ENCODE results near the gene IFT88.
A peak's percentile ranks its signal among the peaks of the same experiment; 100 is the strongest.

The IFT88 gene, protein sequence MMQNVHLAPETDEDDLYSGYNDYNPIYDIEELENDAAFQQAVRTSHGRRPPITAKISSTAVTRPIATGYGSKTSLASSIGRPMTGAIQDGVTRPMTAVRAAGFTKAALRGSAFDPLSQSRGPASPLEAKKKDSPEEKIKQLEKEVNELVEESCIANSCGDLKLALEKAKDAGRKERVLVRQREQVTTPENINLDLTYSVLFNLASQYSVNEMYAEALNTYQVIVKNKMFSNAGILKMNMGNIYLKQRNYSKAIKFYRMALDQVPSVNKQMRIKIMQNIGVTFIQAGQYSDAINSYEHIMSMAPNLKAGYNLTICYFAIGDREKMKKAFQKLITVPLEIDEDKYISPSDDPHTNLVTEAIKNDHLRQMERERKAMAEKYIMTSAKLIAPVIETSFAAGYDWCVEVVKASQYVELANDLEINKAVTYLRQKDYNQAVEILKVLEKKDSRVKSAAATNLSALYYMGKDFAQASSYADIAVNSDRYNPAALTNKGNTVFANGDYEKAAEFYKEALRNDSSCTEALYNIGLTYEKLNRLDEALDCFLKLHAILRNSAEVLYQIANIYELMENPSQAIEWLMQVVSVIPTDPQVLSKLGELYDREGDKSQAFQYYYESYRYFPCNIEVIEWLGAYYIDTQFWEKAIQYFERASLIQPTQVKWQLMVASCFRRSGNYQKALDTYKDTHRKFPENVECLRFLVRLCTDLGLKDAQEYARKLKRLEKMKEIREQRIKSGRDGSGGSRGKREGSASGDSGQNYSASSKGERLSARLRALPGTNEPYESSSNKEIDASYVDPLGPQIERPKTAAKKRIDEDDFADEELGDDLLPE

DNA sequence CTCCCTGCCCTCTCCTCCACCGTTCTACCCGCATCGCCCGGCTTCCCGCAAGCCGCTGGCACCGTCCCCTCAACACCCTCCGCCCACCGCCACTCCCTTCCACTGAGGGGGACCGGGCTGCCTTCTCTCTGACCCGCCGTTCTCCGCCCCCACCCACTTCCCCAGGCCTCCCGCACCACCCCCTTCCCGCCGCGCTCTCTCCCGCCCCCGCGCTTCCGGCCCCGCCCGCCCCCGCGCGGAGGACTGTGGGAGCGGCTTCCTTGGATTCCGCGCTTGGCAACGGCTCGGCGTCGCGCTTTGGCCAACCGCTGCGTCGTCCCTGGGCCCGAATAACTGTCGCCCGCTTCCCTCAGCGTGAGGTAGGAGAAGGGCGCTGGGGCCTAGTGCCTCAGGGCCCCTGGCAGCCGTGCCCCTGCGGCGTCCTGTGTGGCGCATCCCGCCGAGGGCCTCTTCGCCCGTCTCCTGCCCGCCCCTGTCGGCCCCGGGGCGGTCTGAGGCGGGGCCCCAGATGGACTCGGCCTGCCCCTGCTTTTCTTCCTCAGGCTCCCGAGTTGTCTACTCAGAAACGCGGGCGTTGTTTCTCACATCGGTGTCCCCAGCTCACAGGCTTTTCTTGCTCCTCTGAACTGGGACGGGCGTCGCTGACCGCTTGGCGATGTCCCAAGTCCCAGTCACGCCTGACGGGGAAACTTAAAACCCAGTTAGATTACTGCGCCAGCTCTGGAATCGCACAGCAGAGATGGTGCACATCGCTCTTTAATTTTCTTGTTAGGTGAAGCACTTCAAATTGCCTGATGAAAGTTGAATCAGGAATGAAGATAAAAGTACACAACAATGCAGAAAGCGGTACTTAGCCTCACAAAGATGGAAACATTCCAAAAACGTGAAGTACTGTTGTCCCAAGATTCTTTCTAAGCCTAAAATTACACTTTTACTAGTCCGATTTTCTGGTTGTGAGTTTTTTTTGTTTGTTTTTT lies at the start of gene IFT88:
TSS of gene IFT88 (plus strand) at position 260 of the 977 bp plus-strand sequence. CDS start 7,229 bp downstream, outside the sequence.
- DNase-seq = peak; percentile 91

GRCh38 chr13:20518660-20519100 lies 48.3 kb upstream of the IFT88 start:
- no peak for DNase-seq

DNA sequence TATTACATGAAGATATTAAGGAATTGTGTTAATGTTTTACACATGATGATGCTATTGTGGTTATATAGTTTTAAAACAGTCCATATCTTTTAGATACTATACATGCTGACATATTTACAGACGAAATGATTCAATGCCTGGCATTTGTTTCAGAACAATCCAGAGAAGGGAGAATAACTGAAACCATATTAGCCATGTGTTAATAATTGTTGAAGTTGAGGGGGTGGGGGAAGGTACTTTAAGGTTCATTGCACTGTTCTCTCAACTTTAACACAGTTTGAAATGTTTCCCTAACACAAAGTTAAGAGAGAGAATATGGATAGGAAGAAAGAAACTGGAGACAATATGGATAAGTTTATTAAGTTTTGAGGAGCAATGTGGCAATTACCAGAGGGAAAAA lies 47.1 kb upstream of the IFT88 start:
- peak; percentile 39 for DNase-seq

- DNase-seq = no peak
Measured at GRCh38 chr13:20521364-20522115, 45.4 kb upstream of the IFT88 start.

DNA sequence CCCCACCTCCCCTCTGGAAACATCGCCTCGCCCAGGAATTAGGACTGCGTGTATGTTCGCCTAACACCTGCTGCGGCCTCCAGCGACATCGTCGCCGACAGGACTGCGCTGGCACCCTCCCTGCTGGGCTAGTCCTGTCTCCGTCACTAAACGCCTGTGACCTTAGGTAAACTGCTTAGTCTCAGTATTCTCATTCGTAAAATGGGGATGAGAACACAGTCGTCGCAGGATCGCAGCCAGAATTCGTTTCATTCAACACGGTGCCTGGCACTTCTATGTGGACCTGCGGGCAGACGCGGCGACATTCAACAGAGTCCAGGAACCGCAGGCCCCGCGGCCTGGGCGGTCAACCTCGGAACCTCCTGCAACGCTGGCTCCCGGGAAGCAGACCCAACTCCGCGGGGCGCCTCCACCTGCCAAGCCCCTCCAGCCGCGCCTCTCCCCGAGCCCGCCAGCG lies 41.8 kb upstream of the IFT88 start:
- peak; percentile 6 for DNase-seq

DNA sequence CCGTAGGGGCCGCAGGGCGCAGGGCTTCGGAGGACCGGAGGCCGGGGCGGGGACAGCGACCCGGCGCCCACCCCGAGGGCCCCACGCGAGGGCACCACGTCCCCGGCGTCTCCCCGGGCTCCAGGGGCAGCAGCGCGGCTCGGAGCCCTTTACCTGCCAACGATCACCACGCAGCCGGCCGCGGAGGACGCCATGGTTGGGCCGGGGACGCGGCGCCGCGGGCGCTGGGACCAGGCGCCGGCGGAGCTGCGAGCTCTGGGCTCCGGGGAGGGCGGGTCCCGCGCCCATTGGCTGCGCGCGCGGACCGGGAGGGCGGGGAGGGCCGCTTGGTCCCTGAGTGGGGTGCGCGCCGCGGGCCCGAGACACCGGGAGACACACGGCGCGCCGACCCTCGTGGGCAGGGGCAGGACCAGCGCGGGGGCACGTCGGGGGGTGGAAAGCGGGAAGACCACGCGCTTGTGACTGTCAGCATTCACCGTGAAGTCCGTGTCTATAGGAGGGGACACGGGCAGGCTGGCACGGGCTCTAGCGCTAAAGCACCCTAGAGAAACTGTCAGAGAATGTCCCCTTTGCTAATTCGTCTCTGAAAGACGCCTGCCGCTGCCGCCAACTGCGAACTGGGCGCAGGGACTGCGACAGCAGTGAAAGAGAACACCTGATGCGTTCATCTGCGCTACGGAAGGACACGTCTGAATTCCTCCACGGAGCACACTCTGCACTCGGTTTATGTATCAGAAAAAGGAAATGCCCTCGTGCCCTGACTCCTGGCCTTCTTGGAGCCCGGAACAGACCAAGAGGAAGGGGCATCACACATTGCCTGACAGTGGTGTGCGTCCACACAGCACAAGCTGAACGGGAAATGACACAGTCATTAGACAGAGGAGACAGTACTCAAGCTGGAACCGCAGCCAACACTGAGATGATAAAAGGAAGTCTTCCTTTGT lies 41.1 kb upstream of the IFT88 start, which contains the start of gene CRYL1:
TSS of gene CRYL1 (minus strand) at position 257 of the 944 bp plus-strand sequence. CDS start at position 194, 63 bp downstream.
- DNase-seq = peak; percentile 61

- DNase-seq = peak; percentile 18
Measured at GRCh38 chr13:20526664-20527063, 40.3 kb upstream of the IFT88 start.

DNA sequence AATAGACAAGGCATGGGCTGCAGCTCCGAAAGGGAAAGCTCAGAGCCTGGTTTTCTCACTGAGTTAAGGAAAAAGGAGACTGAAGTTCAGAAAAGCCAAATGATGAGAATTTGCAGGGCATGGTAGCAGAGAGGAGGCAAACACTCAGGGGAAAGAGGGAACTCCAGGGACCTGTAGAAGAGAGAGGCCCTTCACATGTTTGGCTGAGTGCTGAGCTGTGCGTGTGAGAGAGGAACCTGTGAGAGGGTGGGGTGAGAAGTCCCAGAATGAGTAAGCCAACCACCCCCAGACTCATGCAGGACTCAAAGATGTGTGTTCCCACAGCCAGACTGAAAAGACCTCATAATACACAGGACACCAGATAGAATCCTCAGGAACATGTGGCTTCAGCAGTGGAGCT lies 38.5 kb upstream of the IFT88 start:
- DNase-seq = no peak

DNA sequence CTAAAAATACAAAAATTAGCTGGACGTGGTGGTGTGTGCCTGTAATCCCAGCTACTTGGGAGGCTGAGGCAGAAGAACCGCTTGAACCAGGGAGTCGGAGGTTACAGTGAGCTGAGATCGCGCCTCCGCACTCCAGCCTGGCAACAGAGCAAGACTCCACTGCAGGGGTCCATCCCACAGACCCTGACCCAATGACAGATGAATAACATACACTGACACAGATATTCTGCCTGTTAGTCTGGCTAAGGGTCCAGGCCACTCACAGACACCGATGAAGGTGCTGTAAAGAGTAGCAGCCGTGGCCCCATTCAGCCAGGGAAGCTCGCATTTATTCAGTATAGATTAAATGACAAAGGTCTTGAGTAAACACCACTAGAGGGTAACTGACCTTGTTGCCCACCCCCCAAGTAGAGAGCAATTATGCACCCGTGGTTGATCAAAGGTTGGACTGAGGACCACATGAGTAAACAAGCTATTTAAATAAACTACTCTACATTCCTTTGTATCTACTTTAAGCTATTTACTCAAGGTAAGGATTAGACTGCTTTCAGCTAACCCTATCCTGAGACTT lies 32.8 kb upstream of the IFT88 start:
- no peak for DNase-seq

DNA sequence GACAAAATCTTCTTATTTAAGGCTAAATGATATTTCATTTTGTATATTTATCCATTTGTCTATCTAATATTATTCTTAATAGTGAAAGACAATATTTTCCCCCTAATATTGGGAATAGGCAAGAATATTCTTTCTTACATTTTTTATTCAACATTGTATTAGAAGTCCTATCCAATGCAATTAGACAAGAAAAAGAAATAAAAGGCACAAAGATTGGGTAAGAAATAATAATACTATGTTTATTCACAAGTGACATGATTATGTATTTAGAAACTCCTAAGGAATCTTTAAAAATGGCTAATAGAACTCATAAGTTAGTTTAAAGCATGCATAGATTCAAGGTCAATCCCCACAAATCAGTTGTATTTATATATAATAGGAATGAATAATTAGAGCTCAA lies 30.0 kb upstream of the IFT88 start:
- no peak for DNase-seq

GRCh38 chr13:20544201-20544923 lies 22.6 kb upstream of the IFT88 start:
- DNase-seq = no peak

DNA sequence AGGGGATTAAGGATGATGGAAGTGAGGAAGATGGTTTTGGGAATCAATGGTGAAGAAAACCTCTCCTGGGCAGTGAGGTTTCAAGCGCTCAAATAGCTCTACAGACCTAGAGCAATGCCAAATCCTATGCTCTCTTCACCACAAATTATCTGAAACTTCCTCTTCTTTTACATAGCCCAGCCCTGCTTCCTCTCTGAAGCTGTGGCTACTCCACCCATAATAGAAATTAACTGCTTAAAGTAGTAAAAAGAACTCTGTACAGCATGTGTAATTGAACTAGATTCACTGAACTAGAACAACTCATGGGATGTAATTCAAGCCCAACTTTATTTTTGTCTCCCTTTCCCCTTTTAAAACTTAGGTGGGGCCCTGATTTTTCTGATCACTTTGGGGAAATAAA lies 20.4 kb upstream of the IFT88 start:
- DNase-seq = no peak

DNA sequence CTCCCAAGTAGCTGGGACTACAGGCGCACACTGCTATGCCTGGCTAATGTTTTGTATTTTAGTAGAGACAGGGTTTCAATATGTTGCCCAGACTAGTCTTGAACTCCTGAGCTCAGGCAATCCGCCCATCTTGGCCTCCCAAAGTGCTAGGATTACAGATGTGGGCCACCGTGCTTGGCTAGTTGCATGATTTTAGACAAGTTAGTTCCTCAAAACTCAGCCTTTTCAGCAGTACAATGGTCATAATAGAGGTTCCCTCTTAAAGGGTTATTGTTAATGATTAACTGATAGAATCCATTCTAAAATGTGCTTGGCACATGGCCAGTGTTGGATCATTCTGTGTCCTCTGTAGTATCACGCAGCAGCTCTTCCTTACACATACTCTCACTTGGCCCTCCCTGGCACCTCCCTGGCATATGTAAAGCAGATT lies 19.5 kb upstream of the IFT88 start:
- DNase-seq = no peak

GRCh38 chr13:20550799-20551198 lies 16.2 kb upstream of the IFT88 start:
- peak; percentile 15 for DNase-seq

DNA sequence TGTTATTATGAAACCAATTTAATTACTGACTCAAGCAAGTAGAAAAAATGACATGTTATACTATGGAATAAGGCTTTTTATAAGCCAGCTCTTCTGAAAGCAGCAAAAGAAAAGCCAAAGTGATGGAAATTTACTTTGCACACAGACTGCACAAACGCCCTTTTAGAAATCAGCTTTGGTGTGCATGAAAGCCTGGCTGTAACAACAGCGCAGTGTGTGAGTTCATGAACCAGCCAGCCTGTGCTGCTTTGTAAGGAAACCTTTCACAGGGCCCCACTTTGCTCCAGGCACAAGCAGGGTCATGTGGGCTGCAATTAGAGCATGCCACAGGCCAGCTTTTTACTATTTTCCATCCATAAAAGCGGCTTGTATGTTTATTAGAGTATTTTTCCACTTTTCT lies 13.6 kb upstream of the IFT88 start:
- no peak for DNase-seq

DNA sequence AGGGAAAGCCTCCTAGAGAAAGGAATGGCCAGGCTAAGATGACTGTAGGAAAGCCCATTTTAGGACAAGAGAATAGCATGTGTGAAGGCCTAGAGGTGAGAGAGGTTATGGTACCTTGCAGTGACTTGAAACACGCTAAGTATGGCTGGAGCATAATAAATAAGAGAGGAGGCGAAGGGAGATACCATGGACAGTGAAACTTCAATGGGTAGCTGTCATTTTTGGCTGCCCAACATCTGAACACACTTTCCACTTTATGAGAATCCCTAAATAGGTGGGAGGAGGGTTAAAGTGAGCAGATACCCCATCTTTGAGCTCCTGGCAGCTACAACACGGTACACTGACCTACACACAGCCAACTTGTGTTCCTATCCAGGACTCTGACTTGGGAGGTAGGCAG lies 8.0 kb upstream of the IFT88 start:
- no peak for DNase-seq

DNA sequence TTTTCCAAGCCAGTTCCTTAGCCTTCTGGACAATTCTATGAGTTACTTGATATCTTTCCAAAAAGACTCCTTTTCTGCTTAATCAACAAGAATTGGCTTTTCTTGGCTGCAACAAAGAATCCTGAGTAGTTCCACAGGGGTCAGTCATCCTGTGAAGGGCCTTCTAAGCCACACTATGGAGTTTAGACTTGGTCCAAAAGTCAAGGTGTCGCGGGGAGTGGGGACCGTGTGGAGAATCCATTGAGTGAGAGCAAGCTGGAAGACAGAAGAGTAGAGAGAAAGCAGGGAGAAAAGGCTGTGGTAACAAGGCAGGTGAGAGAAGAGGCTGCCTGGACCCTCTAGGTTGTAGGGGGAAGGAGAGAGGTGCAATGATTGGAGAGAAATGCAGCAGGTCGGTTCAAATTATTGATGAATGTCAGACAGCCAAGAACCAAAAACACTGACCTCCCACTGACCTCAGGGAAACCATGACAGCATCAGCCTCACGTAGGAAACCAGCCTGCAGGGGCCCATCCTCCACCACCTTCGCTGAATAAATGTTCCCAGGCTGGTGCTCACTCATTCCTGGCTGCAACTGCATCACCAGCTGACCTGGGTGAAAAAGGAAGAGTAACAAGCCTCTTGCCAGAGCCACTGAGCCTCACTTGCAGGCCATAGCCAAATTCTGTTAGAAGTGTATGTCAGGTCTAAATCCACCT lies 7.1 kb upstream of the IFT88 start:
- DNase-seq = no peak

DNA sequence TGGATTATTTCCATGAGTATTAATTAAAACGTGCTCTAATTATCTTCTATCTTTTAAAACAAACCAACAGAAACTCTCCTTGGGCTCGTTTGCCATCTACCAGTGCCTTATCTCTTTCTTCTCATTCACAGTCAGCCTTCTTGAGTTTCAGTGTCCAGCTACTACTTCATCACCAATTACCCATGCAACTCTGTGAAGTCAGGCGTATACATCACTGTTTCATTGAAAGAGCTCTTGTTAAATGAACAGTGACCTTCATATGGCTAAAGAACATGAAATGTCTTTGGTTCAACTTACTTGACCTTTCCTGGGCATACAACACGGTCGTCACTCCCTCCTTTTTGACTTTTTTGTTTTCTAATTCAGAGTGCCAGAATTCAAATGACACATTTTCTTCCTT lies 5.2 kb upstream of the IFT88 start:
- no peak for DNase-seq
